ENCODE results near the gene KATNAL1. TPM values are rescaled to one million over a fixed set of nuclear protein-coding genes. Genes with fewer than 3 reads are reported as not detected.

Gene KATNAL1
- polyA plus RNA-seq, 1 donor (not counting 4 experiments of a cell fraction or from before 2014, with no cell fraction given), result 10.1 TPM

DNA sequence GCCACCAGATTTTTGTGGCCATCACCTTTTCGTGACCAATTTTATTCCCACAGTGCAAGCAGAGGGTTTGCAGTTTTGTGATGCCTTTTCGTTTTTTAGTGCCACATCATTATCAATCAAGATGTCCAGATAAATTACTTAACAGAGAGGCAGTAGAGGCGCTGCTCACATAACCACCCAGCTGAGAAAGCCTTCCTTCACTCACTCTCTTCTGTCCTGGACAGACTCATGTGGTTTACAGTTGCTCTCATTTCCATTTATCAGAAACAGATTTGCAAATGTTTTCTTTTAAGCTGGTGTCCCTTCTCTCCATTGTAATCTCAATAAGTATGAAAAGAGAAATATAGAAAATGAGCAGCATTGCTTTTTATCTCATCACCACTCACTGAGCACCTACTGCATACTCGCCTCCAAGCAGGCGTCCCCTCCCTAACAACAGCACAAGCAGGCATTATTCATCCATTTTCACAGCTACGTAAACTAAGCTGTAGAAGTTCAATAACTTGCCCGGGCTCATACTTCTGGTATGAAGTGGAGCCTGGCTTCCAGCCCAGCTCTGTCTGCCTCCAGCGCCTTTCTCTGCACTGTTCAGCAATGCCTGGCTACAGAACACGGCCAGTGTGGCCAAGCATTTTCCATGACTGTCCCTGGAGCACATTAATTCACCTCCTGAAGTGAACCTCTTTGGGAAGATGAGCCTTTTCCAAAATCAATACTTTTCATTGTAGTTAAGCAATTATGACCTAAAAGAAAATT, 34.6 kb upstream of the KATNAL1 start:
- dilution Hi-C loops (cut with MboI; ENCODE audit: extremely low pct_ligation_motif_present, low sequenced_read_pairs), result no loop called here
- H3K36me3 ChIP-seq (ENCODE audit: control insufficient read depth in 2 of 2, extremely low read depth in 1 of 2, insufficient read depth in 2 of 2, low read length in 2 of 2), result no peaks in the 10 kb centered on the region
- H3K27ac ChIP-seq (ENCODE audit: control insufficient read depth, insufficient read depth, low read length), result peak overlapping the region; percentile 25
- H3K4me3 ChIP-seq (ENCODE audit: control insufficient read depth in 2 of 3, extremely low read depth in 1 of 3, insufficient read depth in 2 of 3, low read depth in 1 of 3, low read length in 3 of 3), result no peak overlapping the region
- no peak overlapping the region for H2AFZ ChIP-seq (ENCODE audit: control insufficient read depth, low read length)
- no peaks in the 10 kb centered on the region for H4K20me1 ChIP-seq (ENCODE audit: control insufficient read depth, extremely low read depth, insufficient read depth, low read length)
- H3K79me2 ChIP-seq (ENCODE audit: control insufficient read depth, insufficient read depth, low read length), result no peaks in the 10 kb centered on the region
- H3K9ac ChIP-seq (ENCODE audit: control insufficient read depth, extremely low read depth, insufficient read depth, low read length), result no peak overlapping the region
- TF ChIP-seq, protein P1, sequence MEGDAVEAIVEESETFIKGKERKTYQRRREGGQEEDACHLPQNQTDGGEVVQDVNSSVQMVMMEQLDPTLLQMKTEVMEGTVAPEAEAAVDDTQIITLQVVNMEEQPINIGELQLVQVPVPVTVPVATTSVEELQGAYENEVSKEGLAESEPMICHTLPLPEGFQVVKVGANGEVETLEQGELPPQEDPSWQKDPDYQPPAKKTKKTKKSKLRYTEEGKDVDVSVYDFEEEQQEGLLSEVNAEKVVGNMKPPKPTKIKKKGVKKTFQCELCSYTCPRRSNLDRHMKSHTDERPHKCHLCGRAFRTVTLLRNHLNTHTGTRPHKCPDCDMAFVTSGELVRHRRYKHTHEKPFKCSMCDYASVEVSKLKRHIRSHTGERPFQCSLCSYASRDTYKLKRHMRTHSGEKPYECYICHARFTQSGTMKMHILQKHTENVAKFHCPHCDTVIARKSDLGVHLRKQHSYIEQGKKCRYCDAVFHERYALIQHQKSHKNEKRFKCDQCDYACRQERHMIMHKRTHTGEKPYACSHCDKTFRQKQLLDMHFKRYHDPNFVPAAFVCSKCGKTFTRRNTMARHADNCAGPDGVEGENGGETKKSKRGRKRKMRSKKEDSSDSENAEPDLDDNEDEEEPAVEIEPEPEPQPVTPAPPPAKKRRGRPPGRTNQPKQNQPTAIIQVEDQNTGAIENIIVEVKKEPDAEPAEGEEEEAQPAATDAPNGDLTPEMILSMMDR (optimal IDR thresholded peaks at IDR 0.05 in 1 of 3, IDR thresholded peaks at IDR 0.05 in 1 of 3, conservative IDR thresholded peaks at IDR 0.05 in 1 of 3; ENCODE audit: extremely low read depth in 1 of 3, insufficient read depth in 2 of 3, low read length in 3 of 3), result no peak
- no peak for TF ChIP-seq EZH2 (IDR thresholded peaks at IDR 0.05; ENCODE audit: low read length)
- H3K9me1 ChIP-seq (ENCODE audit: control insufficient read depth, extremely low read depth, insufficient read depth, low read length), result no peaks in the 10 kb centered on the region
- FAIRE-seq (peak; percentile 91), DNase-seq (ENCODE audit: low read depth, low spot score) (peak; percentile 44)
- H3K4me2 ChIP-seq (ENCODE audit: control insufficient read depth, extremely low read depth, insufficient read depth, low read depth, low read length), result peak overlapping the region; percentile 39
- H3K27me3 ChIP-seq (ENCODE audit: control insufficient read depth, extremely low read depth, insufficient read depth, low read length), result no peaks in the 10 kb centered on the region
- peaks cover 36% of the 10 kb centered on the region for H3K4me1 ChIP-seq (ENCODE audit: control insufficient read depth, extremely low read depth, insufficient read depth, low read length)
- H3K9me3 ChIP-seq (ENCODE audit: control insufficient read depth, low read depth, low read length), result no peaks in the 10 kb centered on the region

DNA sequence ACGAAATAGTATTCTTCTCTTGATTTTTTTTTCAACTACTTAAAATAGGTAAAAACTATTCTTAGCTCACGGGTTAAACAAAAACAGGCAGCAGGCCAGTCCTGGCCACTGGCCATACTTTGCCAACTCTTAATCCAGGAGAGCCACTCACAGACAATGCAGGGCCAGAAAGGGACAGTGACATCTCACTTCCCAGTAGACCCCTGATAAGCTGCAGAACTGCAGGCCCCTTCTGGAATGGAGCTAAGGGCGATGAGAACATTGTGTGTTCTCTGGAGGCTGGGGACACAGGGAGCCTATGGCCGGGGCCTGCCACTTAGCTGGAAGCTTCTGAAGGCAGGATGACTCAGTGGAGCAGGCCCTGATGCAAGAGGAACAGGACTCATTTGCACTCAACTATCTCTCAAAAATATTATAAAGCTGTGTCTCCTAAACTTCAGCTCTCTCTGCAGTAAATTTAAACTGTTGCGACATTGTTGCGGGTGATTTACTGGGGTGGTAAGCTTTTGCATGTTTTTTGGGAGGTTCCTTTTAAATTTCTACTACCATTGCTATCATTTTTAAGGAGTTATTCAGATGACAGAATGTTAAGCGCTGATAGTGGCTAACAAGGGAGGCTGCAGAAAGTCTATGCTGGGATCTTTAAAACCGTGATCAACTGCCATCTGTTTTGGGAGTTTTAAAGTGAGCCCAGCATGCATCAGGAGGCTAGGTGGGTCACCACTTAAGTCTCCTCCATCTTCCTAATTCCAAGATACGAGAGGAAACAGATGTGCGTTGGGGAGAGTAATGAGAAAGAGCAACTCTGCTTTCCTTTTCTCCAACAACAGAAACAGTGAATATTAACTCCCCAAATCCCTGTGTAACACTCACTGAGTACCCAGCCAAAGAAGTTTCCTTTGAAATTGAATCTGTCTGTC, 33.2 kb upstream of the KATNAL1 start:
- no peaks in the 10 kb centered on the region for H3K79me2 ChIP-seq (ENCODE audit: control insufficient read depth, insufficient read depth, low read length)
- no peaks in the 10 kb centered on the region for H3K27me3 ChIP-seq (ENCODE audit: control insufficient read depth, extremely low read depth, insufficient read depth, low read length)
- no peak overlapping the region for H3K9ac ChIP-seq (ENCODE audit: control insufficient read depth, extremely low read depth, insufficient read depth, low read length)
- H3K4me2 ChIP-seq (ENCODE audit: control insufficient read depth, extremely low read depth, insufficient read depth, low read depth, low read length), result peak overlapping the region; percentile 38
- H3K27ac ChIP-seq (ENCODE audit: control insufficient read depth, insufficient read depth, low read length), result no peak overlapping the region
- dilution Hi-C loops (cut with MboI; ENCODE audit: extremely low pct_ligation_motif_present, low sequenced_read_pairs), result no loop called here
- no peaks in the 10 kb centered on the region for H3K9me1 ChIP-seq (ENCODE audit: control insufficient read depth, extremely low read depth, insufficient read depth, low read length)
- no peaks in the 10 kb centered on the region for H4K20me1 ChIP-seq (ENCODE audit: control insufficient read depth, extremely low read depth, insufficient read depth, low read length)
- H3K4me1 ChIP-seq (ENCODE audit: control insufficient read depth, extremely low read depth, insufficient read depth, low read length), result peaks cover 36% of the 10 kb centered on the region
- no peak overlapping the region for H3K4me3 ChIP-seq (ENCODE audit: control insufficient read depth in 2 of 3, extremely low read depth in 1 of 3, insufficient read depth in 2 of 3, low read depth in 1 of 3, low read length in 3 of 3)
- DNase-seq (ENCODE audit: low read depth, low spot score) (no peak), FAIRE-seq (peak; percentile 44)
- TF ChIP-seq, protein P1 (optimal IDR thresholded peaks at IDR 0.05 in 1 of 3, IDR thresholded peaks at IDR 0.05 in 1 of 3, conservative IDR thresholded peaks at IDR 0.05 in 1 of 3; ENCODE audit: extremely low read depth in 1 of 3, insufficient read depth in 2 of 3, low read length in 3 of 3), result no peak
- no peak for TF ChIP-seq EZH2 (IDR thresholded peaks at IDR 0.05; ENCODE audit: low read length)
- no peak overlapping the region for H2AFZ ChIP-seq (ENCODE audit: control insufficient read depth, low read length)
- H3K9me3 ChIP-seq (ENCODE audit: control insufficient read depth, low read depth, low read length), result no peaks in the 10 kb centered on the region
- H3K36me3 ChIP-seq (ENCODE audit: control insufficient read depth in 2 of 2, extremely low read depth in 1 of 2, insufficient read depth in 2 of 2, low read length in 2 of 2), result no peaks in the 10 kb centered on the region
